H1 (cell line): ENCODE results near the gene DPYSL3. TPM values are rescaled to one million over a fixed set of nuclear protein-coding genes. Genes with fewer than 3 reads are reported as not detected.

Source experiments
- CHD7 ChIP-seq: fragments of 300-600 bp; sonication (generic); IDR thresholded peaks from 2 replicates; pipeline ENCODE4 v1.7.1; 2012; ENCODE audit warnings: low read length, moderate library complexity, mild to moderate bottlenecking, inconsistent platforms; ENCODE audit not compliant: insufficient replicate concordance
- GTF2F1 ChIP-seq: IDR thresholded peaks from 2 replicates; pipeline ENCODE4 v1.6.1; 2012; ENCODE audit warnings: low read depth, low read length, improper control_type of control experiment, borderline replicate concordance
- HDAC2 ChIP-seq, 2 experiments: fragments of 300-600 bp in 1 of 2; sonication (generic) in 1 of 2; IDR thresholded peaks; 2 replicates each; pipeline ENCODE4 v1.6.1; 2011 to 2012; ENCODE audit warnings: low read depth in 2 of 2, low read length in 2 of 2, mild to moderate bottlenecking in 2 of 2, moderate library complexity in 2 of 2, borderline replicate concordance in 1 of 2, inconsistent platforms in 1 of 2
- KDM5A ChIP-seq: fragments of 200-600 bp; IDR thresholded peaks from 2 replicates; pipeline ENCODE4 v1.7.1; 2012; ENCODE audit warnings: mild to moderate bottlenecking, low read length, inconsistent platforms, mixed read lengths
- ZNF274 ChIP-seq: IDR thresholded peaks from 2 replicates; pipeline ENCODE4 v1.7.0; 2012; ENCODE audit warnings: low read length, borderline replicate concordance; ENCODE audit errors: extremely low read depth
- polyA plus RNA-seq, 7 experiments: library from polyadenylated mRNA; depleted of rRNA in 3 of 7; stranded (reverse) in 5 of 7; unstranded in 2 of 7; fragments of >200 nt in 5 of 7; fragments of 200-250 nt in 2 of 7; gene quantifications; 1 replicate in 5 of 7; 2 replicates in 1 of 7; 4 replicates in 1 of 7; pipeline versions ENCODE4 v1.2.1 to v1.2.3, GENCODE V29; 2011 to 2013; ENCODE audit warnings: missing spikeins in 2 of 7, mixed read lengths in 2 of 7
- total RNA-seq: library from RNA; stranded (reverse); fragmentation: NEBNext Ultra II Directional; extraction: Animal tissue kit (Norgen Biotek cat#: 25700); gene quantifications from 2 replicates; pipeline ENCODE4 v1.2.1, GENCODE V29; 2021

DPYSL3 gene
- total and polyA plus RNA-seq, 2 of the 8 experiments (the other 6 are each of a cell fraction or from before 2014, with no cell fraction given) = 268 to 387 TPM

- TF ChIP-seq CHD7 (no peak), ZNF274 (no peak), KDM5A (no peak), GTF2F1 (no peak), HDAC2 (IDR thresholded peaks at IDR 0.05; ENCODE audit: borderline replicate concordance in 1 of 2, low read depth in 2 of 2, low read length in 2 of 2) (no peak)
These were observed 64.8 kb downstream of the DPYSL3 start (continued) for GRCh38 chr5:147445090-147445489.
